Omental fat pad (tissue), 4 donors: Measurements from ENCODE around the gene ERBB4. TPM values are rescaled to one million over a fixed set of nuclear protein-coding genes. Genes with fewer than 3 reads are reported as not detected.

ENCODE experiments used
- ATAC-seq: fragments of 150-250 bp; one replicate; pipeline ENCODE4 v1.9.1; 2016; ENCODE audit warnings: mild to moderate bottlenecking, moderate library complexity; ENCODE audit not compliant: low FRiP score
- DNase-seq: peaks from one replicate; pipeline ENCODE4 v3.0.0-alpha.2; 2019; ENCODE audit warnings: low spot score
- CTCF ChIP-seq, 3 donors: fragments of 450-650 bp; IDR thresholded peaks; one replicate each; pipeline ENCODE4 v1.5.1; 2016 to 2017; ENCODE audit warnings: antibody characterized with exemption in 3 of 3, mild to moderate bottlenecking in 3 of 3, moderate library complexity in 2 of 3
- total RNA-seq, 4 donors: library from RNA; depleted of rRNA; stranded (reverse); fragments of >200 nt; gene quantifications; one replicate each; pipeline ENCODE4 v1.1.0, GENCODE V29; 2016

The ERBB4 gene
- total RNA-seq, 4 donors from 2014 or later, result 0.16 to 7.7 (median 2.1) TPM

GRCh38 chr2:211513446-211513845 lies 1025.2 kb downstream of the ERBB4 start:
- DNase-seq, result no peak
- no peak for ATAC-seq
- TF ChIP-seq CTCF (IDR thresholded peaks at IDR 0.05), result no peak

GRCh38 chr2:211512806-211513205 lies 1025.8 kb downstream of the ERBB4 start:
- DNase-seq, result no peak
- ATAC-seq, result no peak
- no peak for TF ChIP-seq CTCF (IDR thresholded peaks at IDR 0.05)

GRCh38 chr2:211503856-211504255 lies 1034.7 kb downstream of the ERBB4 start:
- TF ChIP-seq CTCF (IDR thresholded peaks at IDR 0.05), result no peak
- DNase-seq (no peak), ATAC-seq (no peak)

GRCh38 chr2:211503198-211503597 lies 1035.4 kb downstream of the ERBB4 start:
- DNase-seq (no peak), ATAC-seq (no peak)
- TF ChIP-seq CTCF (IDR thresholded peaks at IDR 0.05), result no peak

GRCh38 chr2:211498551-211499205 lies 1039.9 kb downstream of the ERBB4 start:
- DNase-seq (no peak), ATAC-seq (no peak)
- no peak for TF ChIP-seq CTCF (IDR thresholded peaks at IDR 0.05)

- no peak for DNase-seq
- ATAC-seq, result no peak
- no peak for TF ChIP-seq CTCF (IDR thresholded peaks at IDR 0.05)
Observed at GRCh38 chr2:211495339-211495738, 1043.3 kb downstream of the ERBB4 start.

GRCh38 chr2:211494536-211494935 lies 1044.1 kb downstream of the ERBB4 start:
- no peak for TF ChIP-seq CTCF (IDR thresholded peaks at IDR 0.05)
- ATAC-seq, result no peak
- DNase-seq, result no peak
